DMS114 treated with DMSO at 0.1 percent for 48 hours (cell line): ENCODE data around the gene METAP2.
"Not testable (repeated sequence)": the region's sequence is repeated elsewhere in the genome, so short reads cannot be mapped to it uniquely, and the experiment has no call there.

Source experiments
- DNase-seq: peaks from one replicate; lab custom pipeline; 2025; ENCODE audit not compliant: unreplicated experiment; lab: John Stamatoyannopoulos, UW

The METAP2 gene

GRCh38 chr12:95462081-95462480 lies 11.9 kb upstream of the METAP2 start:
- DNase-seq: no peak

DNA sequence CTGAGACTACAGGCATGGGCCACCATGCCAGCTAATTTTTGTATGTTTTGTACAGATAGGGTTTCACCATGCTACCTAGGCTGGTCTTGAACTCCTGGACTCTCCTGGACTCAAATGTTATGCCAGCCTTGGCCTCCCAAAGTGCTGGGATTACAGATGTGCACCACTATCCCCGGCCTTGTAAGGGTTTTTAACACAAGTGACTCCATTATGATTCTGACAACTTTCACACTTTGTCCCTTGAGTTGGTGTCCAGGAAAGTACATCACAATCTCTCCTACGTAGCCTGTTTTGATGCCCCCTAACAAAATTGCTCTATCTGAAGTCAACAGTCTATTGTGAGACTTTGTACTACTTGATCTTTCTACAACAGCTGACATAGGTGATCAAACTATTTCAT lies 11.4 kb upstream of the METAP2 start:
- DNase-seq: no peak

DNA sequence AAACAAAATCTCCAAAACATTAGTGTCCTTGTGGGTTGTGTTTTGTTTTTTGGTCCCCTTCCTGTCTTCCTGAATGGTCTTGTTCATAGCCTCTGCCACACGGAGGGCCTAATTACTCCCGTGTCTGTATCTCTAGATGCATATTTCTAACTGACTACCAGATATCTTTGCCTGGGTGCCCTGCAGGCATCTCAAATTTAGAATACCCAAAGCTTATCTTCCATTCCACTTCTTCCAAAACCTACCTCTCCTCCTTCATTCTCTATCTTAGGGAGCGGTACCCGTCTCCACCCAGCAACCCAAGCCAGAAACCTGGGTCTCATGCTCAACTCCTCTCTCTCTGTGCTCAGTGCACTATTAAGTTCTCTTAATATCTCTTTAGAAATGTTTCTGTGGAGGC lies 10.9 kb upstream of the METAP2 start:
- DNase-seq: no peak

DNA sequence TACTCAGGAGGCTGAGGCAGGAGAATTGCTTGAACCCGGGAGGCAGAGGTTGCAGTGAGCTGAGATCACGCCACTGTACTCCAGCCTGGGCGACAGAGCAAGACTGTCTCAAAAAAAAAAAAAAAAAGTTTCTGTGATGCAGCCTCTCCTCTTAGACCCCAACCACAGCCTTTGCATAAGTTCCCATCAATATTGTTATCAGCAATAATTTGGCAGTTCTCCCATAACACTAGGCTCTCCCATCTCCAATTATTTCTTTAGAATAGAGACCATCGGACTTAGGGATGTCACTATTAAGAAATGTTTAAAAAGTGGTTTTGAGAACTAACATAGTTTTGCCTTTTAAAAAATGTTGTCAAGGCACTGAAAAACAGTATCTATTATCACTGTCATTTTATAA lies 10.2 kb upstream of the METAP2 start:
- not testable (repeated sequence) for DNase-seq

DNA sequence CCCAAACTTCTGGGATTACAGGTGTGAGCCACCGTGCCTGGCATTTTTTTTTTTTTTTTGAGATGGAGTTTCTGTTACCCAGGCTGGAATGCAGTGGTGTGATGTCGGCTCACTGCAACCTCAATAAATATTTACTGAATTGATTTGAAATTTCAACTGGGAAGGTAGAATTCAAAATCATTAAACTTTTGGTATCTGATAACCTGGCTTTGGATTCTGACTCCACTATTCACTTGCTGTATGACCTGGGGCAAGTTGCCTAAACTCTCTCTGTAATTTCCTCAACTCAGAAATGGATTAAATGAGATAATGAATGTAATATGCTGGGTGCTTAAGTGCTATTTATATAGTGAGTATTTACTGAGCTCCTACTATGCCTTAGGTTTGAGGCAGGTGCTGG lies 8.7 kb upstream of the METAP2 start:
- DNase-seq: no peak

DNA sequence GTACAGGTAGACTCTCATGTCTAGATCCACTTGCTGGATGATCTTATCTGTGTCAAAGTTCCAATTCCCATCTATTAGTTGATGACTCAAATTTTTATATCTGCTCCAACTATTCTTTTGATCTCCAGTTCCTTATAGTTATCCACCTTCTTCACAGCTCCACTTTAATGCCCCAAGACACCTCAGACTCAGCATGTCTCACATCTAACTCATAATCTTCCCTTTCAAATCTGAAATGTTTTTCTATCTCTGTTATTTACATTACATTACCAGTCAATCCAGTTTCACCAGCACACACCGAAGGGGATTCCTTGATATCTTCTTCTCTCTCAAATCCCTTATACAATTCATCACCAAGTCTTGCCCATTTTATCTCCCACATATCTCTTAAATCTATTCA lies 3.7 kb upstream of the METAP2 start:
- no peak for DNase-seq

DNA sequence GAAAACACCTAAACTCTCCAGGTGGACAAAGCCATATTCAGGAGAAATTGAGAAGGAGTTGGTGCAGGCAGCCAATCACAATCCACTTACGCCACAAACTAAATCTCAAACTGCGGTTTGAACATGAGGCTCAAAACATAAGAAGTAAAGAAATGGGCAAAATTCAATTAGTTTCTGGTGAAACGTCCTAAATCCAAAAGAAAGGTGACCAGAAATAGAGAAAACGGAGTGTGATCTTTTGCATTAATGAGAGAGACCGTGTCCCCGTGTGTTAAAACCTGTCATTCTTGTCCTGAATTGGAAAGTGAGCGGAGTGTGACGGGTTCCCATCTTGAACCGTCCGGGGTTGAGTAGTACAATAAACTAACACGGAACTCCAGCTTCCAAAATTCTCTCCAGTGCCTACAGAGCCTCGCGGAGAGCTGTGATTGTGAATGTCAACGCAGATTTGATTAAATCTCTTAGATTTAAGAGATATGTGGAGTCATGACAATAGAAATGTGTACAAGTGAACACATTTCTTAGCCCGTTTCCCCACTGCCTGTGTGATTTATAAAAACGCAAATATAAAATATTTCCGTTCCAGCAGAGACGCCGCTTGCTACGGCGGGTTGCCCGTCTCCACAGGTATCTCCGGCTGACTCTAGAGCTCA lies 595 bp upstream of the METAP2 start:
- peak; percentile 65 for DNase-seq

DNA sequence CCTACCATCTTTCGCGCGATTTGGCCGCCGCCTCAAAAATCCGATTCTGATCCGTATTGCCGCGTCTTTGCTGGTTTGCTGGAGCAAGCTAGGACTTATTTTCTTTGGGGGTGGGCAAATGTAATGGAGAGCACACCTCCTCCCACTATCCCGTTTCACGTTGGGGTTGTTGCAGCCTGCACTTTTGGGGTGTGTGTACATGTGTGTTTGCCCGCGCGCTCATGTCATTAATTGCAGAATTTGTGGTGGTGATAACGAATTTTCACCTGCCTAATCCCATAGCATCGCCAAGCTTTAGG lies 657 bp downstream of the METAP2 start:
- no peak for DNase-seq

- no peak for DNase-seq
Measured at GRCh38 chr12:95480230-95480629, 6.3 kb downstream of the METAP2 start.

DNA sequence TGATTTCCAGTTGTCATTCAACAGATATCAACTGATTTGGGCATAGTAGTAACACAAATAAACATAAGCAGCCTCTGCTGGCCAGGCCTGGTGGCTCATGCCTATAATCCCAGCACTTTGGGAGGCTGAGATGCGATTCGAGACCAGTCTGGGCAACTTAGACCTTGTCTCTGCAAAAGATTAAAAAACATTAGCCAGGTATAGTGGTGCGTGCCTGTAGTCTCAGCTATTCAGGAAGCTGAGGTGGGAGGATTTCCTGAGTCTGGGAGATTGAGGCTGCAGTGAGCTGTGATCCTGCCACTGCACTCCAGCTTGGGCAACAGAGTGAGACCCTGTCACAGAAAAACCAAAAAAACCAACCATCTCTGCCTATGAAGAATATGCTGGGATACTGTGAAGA lies 7.1 kb downstream of the METAP2 start:
- DNase-seq: no peak

DNA sequence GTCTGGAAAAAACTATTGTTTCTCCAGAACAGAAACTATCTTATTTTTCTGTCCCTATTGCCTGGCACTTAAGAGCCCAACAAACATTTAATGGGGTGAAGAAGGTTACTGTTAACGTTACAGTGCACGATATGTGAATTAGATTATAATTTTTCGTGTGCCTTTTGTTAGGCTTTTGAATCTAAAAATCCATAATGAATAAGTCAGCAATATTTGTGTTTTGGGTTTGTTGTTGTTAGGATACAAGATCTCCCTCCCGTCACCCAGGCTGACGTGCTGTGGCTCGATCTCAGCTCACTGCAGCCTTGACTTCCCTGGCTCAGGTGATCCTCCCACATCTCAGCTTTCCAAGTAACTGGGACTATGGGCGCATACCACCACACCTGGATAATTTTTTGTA lies 7.9 kb downstream of the METAP2 start:
- DNase-seq: no peak

- DNase-seq: not testable (repeated sequence)
Measured at GRCh38 chr12:95482564-95482963, 8.6 kb downstream of the METAP2 start.

DNA sequence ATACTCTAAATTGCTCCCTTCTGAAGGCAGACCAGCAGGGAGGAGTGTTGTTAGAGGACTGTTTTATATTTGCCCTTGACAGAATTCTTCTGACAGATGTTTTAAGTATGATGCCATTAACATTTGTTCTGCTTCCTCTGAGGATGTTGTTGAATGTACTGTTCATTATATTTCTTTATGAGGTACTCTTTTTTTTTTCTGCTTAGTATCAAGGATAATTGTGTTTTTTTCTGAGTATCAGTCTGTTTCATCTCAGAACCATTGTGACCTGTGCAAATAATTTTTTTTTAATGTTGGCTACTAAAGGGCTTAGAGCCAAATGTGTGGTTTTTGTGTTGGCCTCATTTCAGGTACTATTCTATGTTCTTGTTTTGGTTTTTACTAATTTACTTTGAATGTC lies 10.6 kb downstream of the METAP2 start:
- no peak for DNase-seq

DNA sequence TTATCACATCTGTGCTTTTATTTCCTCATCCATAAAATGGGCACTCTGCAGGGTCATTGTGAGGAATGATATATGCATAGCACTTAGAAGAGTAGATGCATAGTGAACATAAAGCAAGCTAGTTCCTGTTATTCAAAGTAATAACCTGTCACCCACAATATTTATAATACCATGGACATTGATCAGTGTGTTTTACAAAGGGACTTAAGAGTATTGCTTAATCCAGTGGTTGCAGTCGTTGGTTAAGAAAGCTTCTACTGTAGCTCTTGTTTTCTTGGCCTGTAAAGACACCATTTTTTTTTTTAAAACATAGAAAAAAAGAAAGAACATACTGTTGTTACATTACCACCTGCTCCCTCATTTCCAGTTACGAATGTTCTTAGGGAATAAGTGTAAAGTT lies 13.1 kb downstream of the METAP2 start:
- no peak for DNase-seq

GRCh38 chr12:95492462-95492861 lies 18.5 kb downstream of the METAP2 start:
- no peak for DNase-seq

DNA sequence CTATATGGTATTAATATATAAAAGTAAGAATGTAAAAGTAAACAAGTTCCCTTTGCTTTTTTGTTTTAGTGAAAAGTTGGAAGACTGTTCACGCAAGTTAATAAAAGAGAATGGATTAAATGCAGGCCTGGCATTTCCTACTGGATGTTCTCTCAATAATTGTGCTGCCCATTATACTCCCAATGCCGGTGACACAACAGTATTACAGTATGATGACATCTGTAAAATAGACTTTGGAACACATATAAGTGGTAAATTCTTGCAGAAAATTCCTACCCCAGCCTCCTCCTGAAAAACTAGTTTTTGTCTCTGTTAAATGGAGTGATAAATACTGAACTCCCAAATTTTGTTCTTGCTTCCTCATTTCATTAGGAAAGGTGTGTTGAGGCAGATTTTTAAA lies 20.9 kb downstream of the METAP2 start:
- DNase-seq: no peak

DNA sequence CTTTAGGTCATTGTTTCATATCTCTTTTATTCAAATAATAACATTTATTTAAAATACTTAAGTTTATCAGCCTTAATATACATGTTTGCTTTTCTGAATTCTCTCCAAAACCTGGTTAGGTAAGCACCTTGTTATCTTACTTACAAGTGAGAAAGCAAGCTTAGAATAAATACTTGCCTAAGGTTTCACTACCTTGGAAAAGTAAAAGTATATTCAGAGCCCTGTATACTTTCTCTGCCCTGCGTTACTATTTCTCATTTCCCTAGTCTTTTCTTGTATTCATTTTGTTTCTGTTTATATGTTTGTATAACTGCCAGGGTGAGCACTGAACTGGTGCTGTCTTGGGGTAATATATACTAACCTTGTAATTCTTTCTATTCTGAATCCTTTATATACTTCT lies 21.5 kb downstream of the METAP2 start:
- DNase-seq: no peak

- DNase-seq: no peak
Measured at GRCh38 chr12:95497031-95497430, 23.1 kb downstream of the METAP2 start.

GRCh38 chr12:95498968-95499367 lies 25.0 kb downstream of the METAP2 start:
- DNase-seq: no peak

- DNase-seq: no peak
Measured at GRCh38 chr12:95499772-95500171, 25.8 kb downstream of the METAP2 start.

GRCh38 chr12:95504140-95504539 lies 30.2 kb downstream of the METAP2 start:
- DNase-seq: no peak

DNA sequence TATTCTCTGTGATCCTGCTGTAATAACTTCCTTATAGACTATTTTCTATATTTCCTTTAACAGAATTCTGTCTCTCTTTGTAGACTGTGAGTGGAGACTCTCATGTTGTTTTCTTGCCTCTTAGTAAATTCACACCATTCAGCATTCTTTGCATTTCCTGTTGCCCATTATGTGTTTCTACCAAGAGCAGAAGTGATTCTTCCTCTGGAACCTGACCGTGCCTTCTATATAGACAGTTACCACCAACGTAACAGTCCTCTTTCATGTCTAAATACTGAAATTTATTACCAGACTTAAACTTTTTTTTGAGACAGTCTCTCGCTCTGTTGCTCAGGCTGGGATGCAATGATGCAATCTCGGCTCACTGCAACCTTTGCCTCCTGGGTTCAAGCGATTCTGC lies 31.1 kb downstream of the METAP2 start:
- no peak for DNase-seq

- DNase-seq: no peak
Measured at GRCh38 chr12:95506707-95507523, 33.0 kb downstream of the METAP2 start.
